Hepatocyte (in vitro differentiated cells): Measurements from ENCODE around the gene SLC35E2B.

Source experiments
- CTCF ChIP-seq: fragments of 200-600 bp; sonication (generic); IDR thresholded peaks from 2 replicates; pipeline ENCODE4 v1.5.1; 2016; ENCODE audit warnings: antibody characterized with exemption, mild to moderate bottlenecking; ENCODE audit not compliant: poor library complexity
- EZH2 ChIP-seq: fragments of 200-600 bp; sonication (generic); IDR thresholded peaks from 2 replicates; pipeline ENCODE4 v1.6.1; 2016; ENCODE audit warnings: antibody characterized with exemption, mild to moderate bottlenecking, borderline replicate concordance
- EZH2phosphoT487 ChIP-seq: fragments of 200-600 bp; sonication (generic); IDR thresholded peaks from one replicate; pipeline ENCODE4 v1.6.1; 2018; ENCODE audit warnings: antibody characterized with exemption, mild to moderate bottlenecking, low read depth, moderate library complexity; ENCODE audit not compliant: unreplicated experiment, severe bottlenecking

DNA sequence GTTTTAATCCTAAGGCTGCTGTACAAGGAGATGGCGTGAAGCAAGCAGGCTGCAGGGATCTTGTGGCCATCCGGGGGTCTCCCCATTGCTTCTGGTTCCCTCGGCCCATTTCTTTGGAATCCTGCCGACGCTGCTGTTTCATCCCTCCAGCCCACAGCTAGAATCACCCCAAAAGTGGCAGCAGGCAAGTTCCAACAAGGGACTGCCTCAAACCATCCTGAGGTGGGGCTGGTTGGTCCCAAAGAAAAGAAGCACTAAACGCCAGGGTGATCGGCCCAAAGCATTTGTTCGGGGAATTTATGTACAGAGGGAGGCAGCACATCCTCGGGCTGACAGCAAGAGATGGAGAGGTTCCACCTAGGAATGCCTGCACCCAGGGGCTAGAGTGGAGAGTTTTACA, 81.8 kb downstream of the SLC35E2B start:
- no peak for TF ChIP-seq CTCF
- no peak for TF ChIP-seq EZH2phosphoT487
- no peak for TF ChIP-seq EZH2
